ENCODE measurements around the gene RGS21. TPM values are rescaled to one million over a fixed set of nuclear protein-coding genes. Genes with fewer than 3 reads are reported as not detected.

The RGS21 gene
- polyA plus RNA-seq, 1 of the 3 experiments (the other 2 are of a cell fraction) = not detected

- H3F3A ChIP-seq (replicated peaks; ENCODE audit: insufficient read depth) = no peaks in the 10 kb centered on the region
- no peaks in the 10 kb centered on the region for H3K79me2 ChIP-seq (ENCODE audit: insufficient read depth)
- no peak overlapping the region for H3K27ac ChIP-seq (ENCODE audit: low read depth in 2 of 2, low read length in 1 of 2)
- no peak overlapping the region for H3K4me3 ChIP-seq (ENCODE audit: low read depth in 2 of 2, low read length in 1 of 2)
- no peaks in the 10 kb centered on the region for H4K20me1 ChIP-seq (ENCODE audit: insufficient read depth)
- peaks cover 2% of the 10 kb centered on the region; the same call in 1 of the 2 replicates for H3K27me3 ChIP-seq (ENCODE audit: insufficient read depth)
- H3K9me3 ChIP-seq = no peaks in the 10 kb centered on the region
- no peak overlapping the region for H3K9ac ChIP-seq
- H3K4me1 ChIP-seq (ENCODE audit: control insufficient read depth in 1 of 2, insufficient read depth in 2 of 2, low read depth in 1 of 2, low read length in 1 of 2) = no peaks in the 10 kb centered on the region
- H3K36me3 ChIP-seq (replicated peaks in 1 of 2; ENCODE audit: control insufficient read depth in 1 of 2, insufficient read depth in 2 of 2, low read length in 1 of 2) = no peaks in the 10 kb centered on the region
- H3K9me2 ChIP-seq = no peaks in the 10 kb centered on the region
- CTCF ChIA-PET = no interaction called here
- H2AFZ ChIP-seq (ENCODE audit: low read depth) = no peak overlapping the region
- TF ChIP-seq MAX (IDR thresholded peaks at IDR 0.05; ENCODE audit: low read depth) (no peak), FOXJ3 (CRISPR knock-in tag; IDR thresholded peaks at IDR 0.05) (no peak), CHD2 (IDR thresholded peaks at IDR 0.05; ENCODE audit: low read length, partially characterized antibody) (no peak), JUND (IDR thresholded peaks at IDR 0.05) (no peak)
- DNase-seq = no peak
- H3K4me2 ChIP-seq = no peak overlapping the region
- POLR2A ChIA-PET = no interaction called here
Measured at GRCh38 chr1:192378276-192378675, 61.5 kb downstream of the RGS21 start.

GRCh38 chr1:192378878-192379277 is 62.1 kb downstream of the RGS21 start:
- Histone ChIP-seq H3K4me3 (ENCODE audit: low read depth in 2 of 2, low read length in 1 of 2) (no peak overlapping the region), H3K36me3 (replicated peaks in 1 of 2; ENCODE audit: control insufficient read depth in 1 of 2, insufficient read depth in 2 of 2, low read length in 1 of 2) (no peaks in the 10 kb centered on the region), H2AFZ (ENCODE audit: low read depth) (no peak overlapping the region), H3K9me3 (no peaks in the 10 kb centered on the region), H3K9me2 (no peaks in the 10 kb centered on the region), H3K79me2 (ENCODE audit: insufficient read depth) (no peaks in the 10 kb centered on the region), H3K27me3 (ENCODE audit: insufficient read depth) (no peaks in the 10 kb centered on the region; the same call in 1 of the 2 replicates), H4K20me1 (ENCODE audit: insufficient read depth) (no peaks in the 10 kb centered on the region), H3K9ac (no peak overlapping the region), H3F3A (replicated peaks; ENCODE audit: insufficient read depth) (peaks cover 2% of the 10 kb centered on the region), H3K4me2 (no peak overlapping the region), H3K27ac (ENCODE audit: low read depth in 2 of 2, low read length in 1 of 2) (no peak overlapping the region), H3K4me1 (ENCODE audit: control insufficient read depth in 1 of 2, insufficient read depth in 2 of 2, low read depth in 1 of 2, low read length in 1 of 2) (no peaks in the 10 kb centered on the region)
- TF ChIP-seq MAX (IDR thresholded peaks at IDR 0.05; ENCODE audit: low read depth) = no peak
- TF ChIP-seq EZH2phosphoT487 (IDR thresholded peaks at IDR 0.05; ENCODE audit: borderline replicate concordance, low read depth) = no peak
- TF ChIP-seq TCF12 (IDR thresholded peaks at IDR 0.05) = no peak
- TF ChIP-seq, protein P1, sequence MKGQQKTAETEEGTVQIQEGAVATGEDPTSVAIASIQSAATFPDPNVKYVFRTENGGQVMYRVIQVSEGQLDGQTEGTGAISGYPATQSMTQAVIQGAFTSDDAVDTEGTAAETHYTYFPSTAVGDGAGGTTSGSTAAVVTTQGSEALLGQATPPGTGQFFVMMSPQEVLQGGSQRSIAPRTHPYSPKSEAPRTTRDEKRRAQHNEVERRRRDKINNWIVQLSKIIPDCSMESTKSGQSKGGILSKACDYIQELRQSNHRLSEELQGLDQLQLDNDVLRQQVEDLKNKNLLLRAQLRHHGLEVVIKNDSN (IDR thresholded peaks at IDR 0.05; ENCODE audit: borderline replicate concordance, low read depth) = no peak
- TF ChIP-seq EP300 (IDR thresholded peaks at IDR 0.05; ENCODE audit: borderline replicate concordance in 1 of 2, low read depth in 1 of 2, low read length in 1 of 2) = no peak
- TF ChIP-seq, protein P2, sequence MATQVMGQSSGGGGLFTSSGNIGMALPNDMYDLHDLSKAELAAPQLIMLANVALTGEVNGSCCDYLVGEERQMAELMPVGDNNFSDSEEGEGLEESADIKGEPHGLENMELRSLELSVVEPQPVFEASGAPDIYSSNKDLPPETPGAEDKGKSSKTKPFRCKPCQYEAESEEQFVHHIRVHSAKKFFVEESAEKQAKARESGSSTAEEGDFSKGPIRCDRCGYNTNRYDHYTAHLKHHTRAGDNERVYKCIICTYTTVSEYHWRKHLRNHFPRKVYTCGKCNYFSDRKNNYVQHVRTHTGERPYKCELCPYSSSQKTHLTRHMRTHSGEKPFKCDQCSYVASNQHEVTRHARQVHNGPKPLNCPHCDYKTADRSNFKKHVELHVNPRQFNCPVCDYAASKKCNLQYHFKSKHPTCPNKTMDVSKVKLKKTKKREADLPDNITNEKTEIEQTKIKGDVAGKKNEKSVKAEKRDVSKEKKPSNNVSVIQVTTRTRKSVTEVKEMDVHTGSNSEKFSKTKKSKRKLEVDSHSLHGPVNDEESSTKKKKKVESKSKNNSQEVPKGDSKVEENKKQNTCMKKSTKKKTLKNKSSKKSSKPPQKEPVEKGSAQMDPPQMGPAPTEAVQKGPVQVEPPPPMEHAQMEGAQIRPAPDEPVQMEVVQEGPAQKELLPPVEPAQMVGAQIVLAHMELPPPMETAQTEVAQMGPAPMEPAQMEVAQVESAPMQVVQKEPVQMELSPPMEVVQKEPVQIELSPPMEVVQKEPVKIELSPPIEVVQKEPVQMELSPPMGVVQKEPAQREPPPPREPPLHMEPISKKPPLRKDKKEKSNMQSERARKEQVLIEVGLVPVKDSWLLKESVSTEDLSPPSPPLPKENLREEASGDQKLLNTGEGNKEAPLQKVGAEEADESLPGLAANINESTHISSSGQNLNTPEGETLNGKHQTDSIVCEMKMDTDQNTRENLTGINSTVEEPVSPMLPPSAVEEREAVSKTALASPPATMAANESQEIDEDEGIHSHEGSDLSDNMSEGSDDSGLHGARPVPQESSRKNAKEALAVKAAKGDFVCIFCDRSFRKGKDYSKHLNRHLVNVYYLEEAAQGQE (IDR thresholded peaks at IDR 0.05; ENCODE audit: low read depth, low read length) = no peak
- no peak for TF ChIP-seq NRF1 (IDR thresholded peaks at IDR 0.05; ENCODE audit: low read depth, low read length)
- TF ChIP-seq SIN3A (IDR thresholded peaks at IDR 0.05; ENCODE audit: borderline replicate concordance, low read depth, low read length) = no peak
- TF ChIP-seq RFX5 (IDR thresholded peaks at IDR 0.05; ENCODE audit: low read length) = no peak
- TF ChIP-seq FOXM1 (IDR thresholded peaks at IDR 0.05; ENCODE audit: low read depth) = no peak
- no peak for DNase-seq
- POLR2A ChIA-PET = no interaction called here
- CTCF ChIA-PET = interaction anchor here (0.6 kb wide), 1 partner anchor 990 kb away, joined by 3 read pairs; no protein-coding TSS in a partner anchor

All from SK-N-SH (cell line).